HL-60 (cell line): ENCODE results near the gene ITGA3.

Experiments used
- DNase-seq, 2 experiments: peaks; one replicate each; pipeline ENCODE4 v3.0.0-alpha.2; 2010 to 2020; ENCODE audit warnings: low read depth in 1 of 2, low spot score in 1 of 2
- H3K27ac ChIP-seq: fragments of 250-450 bp; sonication (Bioruptor Pico); replicated peaks from 2 replicates; pipeline ENCODE4 v1.5.1; 2020; ENCODE audit warnings: mild to moderate bottlenecking, moderate library complexity
- H3K27me3 ChIP-seq: fragments of 250-450 bp; sonication (Bioruptor Pico); 2 replicates; pipeline ENCODE4 v1.5.1; 2021; ENCODE audit warnings: mild to moderate bottlenecking, moderate library complexity; ENCODE audit not compliant: insufficient read depth, poor library complexity, severe bottlenecking
- H3K4me3 ChIP-seq: replicated peaks from 2 replicates; pipeline ENCODE4 v1.5.1; 2011; ENCODE audit warnings: mild to moderate bottlenecking, control low read depth, low read length; ENCODE audit not compliant: insufficient read depth
- CTCF ChIP-seq: IDR thresholded peaks from one replicate; pipeline ENCODE4 v1.5.1; 2011; ENCODE audit warnings: low read length, control low read depth, inconsistent platforms; ENCODE audit not compliant: insufficient read depth
- GABPA ChIP-seq: IDR thresholded peaks from 2 replicates; pipeline ENCODE4 v1.6.1; 2012; ENCODE audit warnings: low read depth
- POLR2AphosphoS5 ChIP-seq: IDR thresholded peaks from 2 replicates; pipeline ENCODE4 v1.6.1; 2012; ENCODE audit warnings: low read depth
- SPI1 ChIP-seq: IDR thresholded peaks from 2 replicates; pipeline ENCODE4 v1.6.1; 2012; ENCODE audit warnings: low read depth, mild to moderate bottlenecking, borderline replicate concordance
- TF ChIP-seq, protein P1 (sequence below): IDR thresholded peaks from 2 replicates; pipeline ENCODE4 v1.6.1; 2012; ENCODE audit warnings: low read depth; ENCODE audit not compliant: insufficient replicate concordance

ITGA3 gene

DNA sequence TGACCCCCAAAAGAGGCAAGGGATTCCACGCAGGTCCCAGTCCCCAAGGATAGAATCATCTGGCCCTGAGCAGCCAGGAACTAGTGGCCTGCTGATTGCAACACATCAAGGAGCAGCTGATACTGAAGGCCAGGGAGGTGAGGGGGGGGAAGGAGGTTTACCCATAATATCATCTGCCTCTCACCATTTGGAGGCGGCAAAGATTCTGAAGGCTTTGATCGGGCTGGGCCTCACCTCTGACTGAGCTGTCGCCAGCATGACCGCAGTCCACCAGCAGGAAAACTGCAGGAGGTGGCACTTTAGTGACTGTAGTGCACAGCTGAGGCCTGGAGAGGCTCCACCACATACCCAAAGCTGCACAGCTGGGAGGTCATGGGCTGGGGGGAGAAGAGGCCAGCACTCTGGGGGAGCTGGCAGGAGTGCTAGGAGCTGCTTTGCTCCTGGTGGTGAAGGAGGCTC is 20.5 kb upstream of the ITGA3 start:
- Histone ChIP-seq H3K27ac (no peak overlapping the region), H3K4me3 (no peak overlapping the region), H3K27me3 (peaks cover 5% of the 10 kb centered on the region)
- TF ChIP-seq GABPA (no peak), CTCF (no peak), SPI1 (no peak), POLR2AphosphoS5 (no peak)
- TF ChIP-seq, protein P1, sequence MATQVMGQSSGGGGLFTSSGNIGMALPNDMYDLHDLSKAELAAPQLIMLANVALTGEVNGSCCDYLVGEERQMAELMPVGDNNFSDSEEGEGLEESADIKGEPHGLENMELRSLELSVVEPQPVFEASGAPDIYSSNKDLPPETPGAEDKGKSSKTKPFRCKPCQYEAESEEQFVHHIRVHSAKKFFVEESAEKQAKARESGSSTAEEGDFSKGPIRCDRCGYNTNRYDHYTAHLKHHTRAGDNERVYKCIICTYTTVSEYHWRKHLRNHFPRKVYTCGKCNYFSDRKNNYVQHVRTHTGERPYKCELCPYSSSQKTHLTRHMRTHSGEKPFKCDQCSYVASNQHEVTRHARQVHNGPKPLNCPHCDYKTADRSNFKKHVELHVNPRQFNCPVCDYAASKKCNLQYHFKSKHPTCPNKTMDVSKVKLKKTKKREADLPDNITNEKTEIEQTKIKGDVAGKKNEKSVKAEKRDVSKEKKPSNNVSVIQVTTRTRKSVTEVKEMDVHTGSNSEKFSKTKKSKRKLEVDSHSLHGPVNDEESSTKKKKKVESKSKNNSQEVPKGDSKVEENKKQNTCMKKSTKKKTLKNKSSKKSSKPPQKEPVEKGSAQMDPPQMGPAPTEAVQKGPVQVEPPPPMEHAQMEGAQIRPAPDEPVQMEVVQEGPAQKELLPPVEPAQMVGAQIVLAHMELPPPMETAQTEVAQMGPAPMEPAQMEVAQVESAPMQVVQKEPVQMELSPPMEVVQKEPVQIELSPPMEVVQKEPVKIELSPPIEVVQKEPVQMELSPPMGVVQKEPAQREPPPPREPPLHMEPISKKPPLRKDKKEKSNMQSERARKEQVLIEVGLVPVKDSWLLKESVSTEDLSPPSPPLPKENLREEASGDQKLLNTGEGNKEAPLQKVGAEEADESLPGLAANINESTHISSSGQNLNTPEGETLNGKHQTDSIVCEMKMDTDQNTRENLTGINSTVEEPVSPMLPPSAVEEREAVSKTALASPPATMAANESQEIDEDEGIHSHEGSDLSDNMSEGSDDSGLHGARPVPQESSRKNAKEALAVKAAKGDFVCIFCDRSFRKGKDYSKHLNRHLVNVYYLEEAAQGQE = no peak
- DNase-seq = no peak

DNA sequence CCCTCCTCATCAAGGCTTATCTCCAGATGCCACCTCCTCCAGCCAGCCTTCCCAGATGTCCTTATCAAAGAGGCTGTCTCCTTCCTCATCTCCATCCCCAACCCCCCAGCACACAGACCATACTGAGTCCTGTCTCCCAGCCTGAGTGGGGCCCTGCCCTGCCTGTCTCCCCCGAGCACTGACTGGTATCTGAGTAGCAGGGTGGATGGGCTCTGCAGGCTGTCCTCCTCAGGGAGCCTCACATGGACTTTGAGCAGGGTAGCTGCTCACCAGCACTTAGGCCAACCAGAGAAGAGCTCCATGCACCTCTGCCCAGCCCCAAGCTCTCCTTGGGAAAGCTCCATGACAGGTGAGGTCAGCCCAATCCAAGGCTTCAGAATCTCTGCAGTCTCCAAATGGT is 20.0 kb upstream of the ITGA3 start:
- TF ChIP-seq, protein P1 = no peak
- TF ChIP-seq POLR2AphosphoS5 (no peak), SPI1 (no peak), CTCF (no peak), GABPA (no peak)
- no peak overlapping the region for H3K27ac ChIP-seq
- no peak for DNase-seq
- H3K27me3 ChIP-seq = peaks cover 5% of the 10 kb centered on the region
- H3K4me3 ChIP-seq = no peak overlapping the region

GRCh38 chr17:50036455-50037261 is 19.3 kb upstream of the ITGA3 start:
- Histone ChIP-seq H3K4me3 (no peak overlapping the region), H3K27ac (no peak overlapping the region), H3K27me3 (peaks cover 5% of the 10 kb centered on the region)
- TF ChIP-seq CTCF (no peak), POLR2AphosphoS5 (no peak), GABPA (no peak), SPI1 (no peak)
- TF ChIP-seq, protein P1 = no peak
- DNase-seq = no peak
